OCI-LY7 (cell line): ENCODE data around the gene KCNAB2. TPM values are rescaled to one million over a fixed set of nuclear protein-coding genes. Genes with fewer than 3 reads are reported as not detected.

ENCODE experiments used
- BruUV-seq: library from RNA; stranded (reverse); fragments of 400-500 nt; replicated peaks from 2 replicates; lab custom pipeline; 2021; lab: Mats Ljungman, UMichigan
- CTCF ChIA-PET: fragments of 300-600 bp; sonication (Branson Sonifier 250); formaldehyde crosslinking; loops from one replicate; lab custom pipeline; 2022; ENCODE audit warnings: antibody characterized with exemption; ENCODE audit not compliant: unreplicated experiment; lab: Charles Lee
- POLR2A ChIA-PET: fragments of 300-600 bp; sonication (Branson Sonifier 250); formaldehyde crosslinking; loops from one replicate; lab custom pipeline; 2022; ENCODE audit warnings: antibody characterized with exemption; lab: Charles Lee
- DNase-seq: peaks from one replicate; pipeline ENCODE4 v3.0.0-alpha.2; 2015; ENCODE audit warnings: low spot score
- H2AFZ ChIP-seq: fragments of 200-600 bp; sonication (generic), shearing (Covaris generic); 2 replicates; pipeline ENCODE4 v1.6.1; 2014; ENCODE audit warnings: mild to moderate bottlenecking, antibody characterized with exemption, low read length, moderate library complexity
- H3K27ac ChIP-seq: fragments of 200-600 bp; sonication (generic); 2 replicates; pipeline ENCODE4 v1.5.1; 2014; ENCODE audit warnings: mixed run types, low read depth, mild to moderate bottlenecking, moderate library complexity, low read length, inconsistent platforms; ENCODE audit not compliant: poor library complexity, severe bottlenecking
- H3K36me3 ChIP-seq: fragments of 200-600 bp; sonication (generic); 2 replicates; pipeline ENCODE4 v1.6.1; 2014; ENCODE audit warnings: mild to moderate bottlenecking, antibody characterized with exemption, low read length, moderate library complexity, mixed read lengths; ENCODE audit not compliant: insufficient read depth
- H3K4me1 ChIP-seq: fragments of 200-600 bp; sonication (generic); 2 replicates; pipeline ENCODE4 v1.5.1; 2014; ENCODE audit warnings: mild to moderate bottlenecking, low read length; ENCODE audit not compliant: insufficient read depth, poor library complexity, severe bottlenecking
- H3K4me2 ChIP-seq: fragments of 200-600 bp; sonication (generic); 2 replicates; pipeline ENCODE4 v1.6.1; 2014; ENCODE audit warnings: mild to moderate bottlenecking, low read length
- H3K4me3 ChIP-seq: fragments of 200-600 bp; sonication (generic); 2 replicates; pipeline ENCODE4 v1.5.1; 2014; ENCODE audit warnings: mild to moderate bottlenecking, low read depth, low read length; ENCODE audit not compliant: poor library complexity, severe bottlenecking
- H3K79me2 ChIP-seq: fragments of 200-600 bp; sonication (generic); 2 replicates; pipeline ENCODE4 v1.6.1; 2016; ENCODE audit warnings: low read depth, mild to moderate bottlenecking, low read length, moderate library complexity, mixed read lengths; ENCODE audit not compliant: insufficient read depth
- H3K9me2 ChIP-seq: fragments of 200-600 bp; sonication (generic); 2 replicates; pipeline ENCODE4 v1.6.1; 2016; ENCODE audit warnings: mild to moderate bottlenecking, low read length, mixed read lengths; ENCODE audit not compliant: insufficient read depth
- H3K9me3 ChIP-seq: fragments of 200-600 bp; sonication (generic); 2 replicates; pipeline ENCODE4 v1.6.1; 2014; ENCODE audit warnings: mild to moderate bottlenecking, mixed run types, low read length, mixed read lengths
- H4K20me1 ChIP-seq: fragments of 200-600 bp; sonication (generic); 2 replicates; pipeline ENCODE4 v1.6.1; 2014; ENCODE audit warnings: mild to moderate bottlenecking, antibody characterized with exemption, low read length, moderate library complexity, mixed read lengths; ENCODE audit not compliant: insufficient read depth
- CTCF ChIP-seq: fragments of 200-600 bp; sonication (generic); conservative IDR thresholded peaks from 2 replicates; pipeline ENCODE4 v1.5.1; 2014; ENCODE audit warnings: mild to moderate bottlenecking, antibody characterized with exemption, low read length, moderate library complexity, mixed read lengths
- EZH2phosphoT487 ChIP-seq: fragments of 200-600 bp; sonication (generic); IDR thresholded peaks from 2 replicates; pipeline ENCODE4 v1.6.1; 2018; ENCODE audit warnings: low read depth, borderline replicate concordance, mild to moderate bottlenecking, mixed run types, antibody characterized with exemption, low read length, moderate library complexity, mixed read lengths
- intact Hi-C: fragments of 100-400 bp; cut with micrococcal nuclease; formaldehyde crosslinking; loops from one replicate; pipeline ENCODE4 v1.10.0; 2022; ENCODE audit not compliant: unreplicated experiment
- total RNA-seq, 2 experiments: library from RNA; depleted of rRNA in 1 of 2; stranded (reverse); fragments of >200 nt in 1 of 2; shearing (Covaris generic) in 1 of 2; gene quantifications; 2 replicates each; pipeline ENCODE4 v1.2.3, GENCODE V29; 2014 to 2022

The KCNAB2 gene
- total RNA-seq, 2 experiments from 2014 or later = 46.7 to 133 TPM

GRCh38 chr1:6090996-6091822 lies 45.5 kb downstream of the KCNAB2 start:
- intact Hi-C loops = no loop called here
- CTCF ChIA-PET = no interaction called here
- Histone ChIP-seq H3K4me3 (no peak overlapping the region), H4K20me1 (no peaks in the 10 kb centered on the region), H3K36me3 (no peaks in the 10 kb centered on the region), H2AFZ (no peak overlapping the region), H3K79me2 (no peaks in the 10 kb centered on the region), H3K4me2 (no peak overlapping the region), H3K27ac (no peak overlapping the region), H3K4me1 (no peaks in the 10 kb centered on the region), H3K9me2 (no peaks in the 10 kb centered on the region), H3K9me3 (no peaks in the 10 kb centered on the region)
- no peak for DNase-seq
- TF ChIP-seq EZH2phosphoT487 (no peak), CTCF (no peak)
- POLR2A ChIA-PET = no interaction called here
- no TSS peak for BruUV-seq

GRCh38 chr1:6091823-6092109 lies 46.1 kb downstream of the KCNAB2 start:
- Histone ChIP-seq H3K27ac (no peak overlapping the region), H3K36me3 (no peaks in the 10 kb centered on the region), H3K4me3 (no peak overlapping the region), H4K20me1 (no peaks in the 10 kb centered on the region), H3K79me2 (no peaks in the 10 kb centered on the region), H3K9me2 (no peaks in the 10 kb centered on the region), H2AFZ (no peak overlapping the region), H3K9me3 (no peaks in the 10 kb centered on the region), H3K4me2 (no peak overlapping the region), H3K4me1 (no peaks in the 10 kb centered on the region)
- POLR2A ChIA-PET = no interaction called here
- no TSS peak for BruUV-seq
- intact Hi-C loops = no loop called here
- CTCF ChIA-PET = no interaction called here
- TF ChIP-seq EZH2phosphoT487 (no peak), CTCF (no peak)
- no peak for DNase-seq

- DNase-seq = no peak
- Histone ChIP-seq H3K4me1 (no peaks in the 10 kb centered on the region), H3K79me2 (no peaks in the 10 kb centered on the region), H3K9me3 (no peaks in the 10 kb centered on the region), H3K27ac (no peak overlapping the region), H3K36me3 (no peaks in the 10 kb centered on the region), H3K9me2 (no peaks in the 10 kb centered on the region), H3K4me2 (no peak overlapping the region), H2AFZ (no peak overlapping the region), H3K4me3 (no peak overlapping the region), H4K20me1 (no peaks in the 10 kb centered on the region)
- no TSS peak for BruUV-seq
- TF ChIP-seq CTCF (no peak), EZH2phosphoT487 (no peak)
- POLR2A ChIA-PET = no interaction called here
- intact Hi-C loops = no loop called here
- CTCF ChIA-PET = no interaction called here
Measured at GRCh38 chr1:6092211-6092610, 46.5 kb downstream of the KCNAB2 start.
